K562 (cell line): ENCODE data around the gene NFE2. TPM values are rescaled to one million over a fixed set of nuclear protein-coding genes. Genes with fewer than 3 reads are reported as not detected.

Experiments used
- ATAC-seq: fragments of 200-7000 bp; cut with Tn5 transposase; 3 replicates; pipeline ENCODE4 v1.9.1; 2020; ENCODE audit warnings: moderate library complexity
- BruUV-seq: library from RNA; stranded (reverse); fragments of 400-500 nt; replicated peaks from 2 replicates; lab custom pipeline; 2021; lab: Mats Ljungman, UMichigan
- CTCF ChIA-PET: fragments of 300-600 bp; formaldehyde crosslinking; extraction: SDS; loops from one replicate; lab custom pipeline; 2021; ENCODE audit warnings: low intra/inter-chr PET ratio; lab: Yijun Ruan, JAX
- POLR2A ChIA-PET: fragments of 300-600, 350-650 bp; sonication (Branson Sonifier 250); formaldehyde crosslinking; extraction: SDS; loops from one replicate; lab custom pipeline; 2021; ENCODE audit warnings: antibody characterized with exemption, inconsistent platforms; lab: Yijun Ruan, JAX
- DNase-seq, 4 experiments: peaks; one replicate each; pipeline versions ENCODE4 v3.0.0 to v3.0.0-alpha.2; 2011 to 2018; ENCODE audit warnings: low spot score in 3 of 4, mixed read lengths in 3 of 4; ENCODE audit errors: extremely low read depth in 1 of 4
- FAIRE-seq: peaks from 2 replicates; lab custom pipeline; 2011; peaks lifted over from hg19 to GRCh38; lab: Jason Lieb, UNC
- H2AFZ ChIP-seq: 2 replicates; pipeline ENCODE4 v1.6.0; 2011; ENCODE audit warnings: low read depth, low read length, control low read depth, inconsistent platforms
- H3K27ac ChIP-seq: fragments of 200-600 bp; 3 replicates; pipeline ENCODE4 v1.8.0; 2011; ENCODE audit warnings: low read depth, mild to moderate bottlenecking, control low read depth, inconsistent platforms, low read length, moderate library complexity, mixed read lengths; ENCODE audit errors: extremely low read depth
- H3K27me3 ChIP-seq, 2 experiments: fragments of 300-600 bp in 1 of 2; 2 replicates in 1 of 2; 3 replicates in 1 of 2; pipeline versions ENCODE4 v1.6.0 to v1.8.0; 2011; ENCODE audit warnings: inconsistent platforms in 2 of 2, low read length in 2 of 2, mild to moderate bottlenecking in 1 of 2, mixed read lengths in 1 of 2, moderate library complexity in 1 of 2; ENCODE audit not compliant: control insufficient read depth in 2 of 2, insufficient read depth in 2 of 2
- H3K36me3 ChIP-seq: fragments of 300-600 bp; 3 replicates; pipeline ENCODE4 v1.8.0; 2011; ENCODE audit warnings: mild to moderate bottlenecking, low read length, inconsistent platforms; ENCODE audit not compliant: control insufficient read depth, insufficient read depth
- H3K4me1 ChIP-seq, 2 experiments: fragments of 200-600 bp in 1 of 2; replicated peaks in 1 of 2; 2 replicates in 1 of 2; 3 replicates in 1 of 2; pipeline versions ENCODE4 v1.5.1 to v1.8.0; 2011; ENCODE audit warnings: inconsistent platforms in 2 of 2, low read length in 2 of 2, mild to moderate bottlenecking in 1 of 2, mixed read lengths in 1 of 2, moderate library complexity in 1 of 2; ENCODE audit not compliant: control insufficient read depth in 2 of 2, insufficient read depth in 2 of 2
- H3K4me2 ChIP-seq: 2 replicates; pipeline ENCODE4 v1.6.1; 2011; ENCODE audit warnings: low read length, control low read depth, inconsistent platforms, mixed read lengths; ENCODE audit not compliant: insufficient read depth
- H3K4me3 ChIP-seq: fragments of 200-600 bp; sonication (generic), shearing (Covaris generic); 2 replicates; pipeline ENCODE4 v1.5.1; 2016; ENCODE audit warnings: control low read depth, inconsistent platforms
- H3K79me2 ChIP-seq: fragments of 200-600 bp; 3 replicates; pipeline ENCODE4 v1.8.0; 2011; ENCODE audit warnings: low read length, inconsistent platforms; ENCODE audit not compliant: control insufficient read depth, insufficient read depth
- H3K9ac ChIP-seq, 2 experiments: 2 replicates each; pipeline versions ENCODE4 v1.6.0 to v1.6.1; 2011; ENCODE audit warnings: low read depth in 2 of 2, low read length in 2 of 2, control low read depth in 1 of 2, inconsistent platforms in 1 of 2, mild to moderate bottlenecking in 1 of 2, mixed read lengths in 1 of 2; ENCODE audit not compliant: insufficient read depth in 1 of 2
- H3K9me1 ChIP-seq: one replicate; pipeline ENCODE4 v1.6.0; 2011; ENCODE audit warnings: inconsistent platforms, mild to moderate bottlenecking, low read length, moderate library complexity; ENCODE audit not compliant: control insufficient read depth, insufficient read depth
- H3K9me3 ChIP-seq: replicated peaks from 2 replicates; pipeline ENCODE4 v1.5.1; 2011; ENCODE audit warnings: low read depth, low read length, inconsistent platforms; ENCODE audit not compliant: control insufficient read depth, insufficient read depth
- H4K20me1 ChIP-seq: replicated peaks from 2 replicates; pipeline ENCODE4 v1.6.1; 2011; ENCODE audit warnings: low read length, inconsistent platforms, mixed read lengths; ENCODE audit not compliant: control insufficient read depth, insufficient read depth
- ARHGAP35 ChIP-seq: fragments of 450-650 bp; IDR thresholded peaks from 2 replicates; pipeline ENCODE4 v1.6.1; 2018; ENCODE audit not compliant: partially characterized antibody
- ARID4B ChIP-seq: sonication (generic); formaldehyde crosslinking; IDR thresholded peaks from 2 replicates; pipeline ENCODE4 v1.8.0; 2022; ENCODE audit warnings: mild to moderate bottlenecking, missing genetic modification reagents
- ATF7 ChIP-seq: fragments of 450-650 bp; IDR thresholded peaks from 2 replicates; pipeline ENCODE4 v1.7.1; 2014; ENCODE audit warnings: mild to moderate bottlenecking, moderate library complexity
- BCOR ChIP-seq: fragments of 450-650 bp; IDR thresholded peaks from 2 replicates; pipeline ENCODE4 v1.6.1; 2016
- EWSR1 ChIP-seq: fragments of 450-650 bp; IDR thresholded peaks from 2 replicates; pipeline ENCODE4 v1.6.1; 2018; ENCODE audit warnings: borderline replicate concordance, mild to moderate bottlenecking, low read depth, moderate library complexity; ENCODE audit not compliant: partially characterized antibody
- HNRNPLL ChIP-seq: fragments of 200-400 bp; formaldehyde crosslinking; IDR thresholded peaks from 2 replicates; pipeline ENCODE4 v1.6.1; 2017; ENCODE audit warnings: low read length, low read depth, mild to moderate bottlenecking; ENCODE audit not compliant: poor library complexity, severe bottlenecking
- KDM1A ChIP-seq, 2 experiments: fragments of 450-650 bp; IDR thresholded peaks; 2 replicates each; pipeline ENCODE4 v1.6.1; 2016; ENCODE audit warnings: mild to moderate bottlenecking in 2 of 2
- NFE2L1 ChIP-seq: fragments of 450-650 bp; IDR thresholded peaks from 2 replicates; pipeline ENCODE4 v1.6.1; 2016; ENCODE audit warnings: missing genetic modification characterization, low read depth, mild to moderate bottlenecking, missing compliant biosample characterization, moderate library complexity, borderline replicate concordance
- POLR2A ChIP-seq: fragments of 450-650 bp; conservative IDR thresholded peaks from 2 replicates; pipeline ENCODE4 v1.6.1; 2016
- POLR2H ChIP-seq: IDR thresholded peaks from 2 replicates; pipeline ENCODE4 v1.6.1; 2016; ENCODE audit warnings: missing genetic modification characterization, low read depth, mild to moderate bottlenecking, control low read depth, missing compliant biosample characterization, moderate library complexity
- RBM14 ChIP-seq: fragments of 200-400 bp; formaldehyde crosslinking; IDR thresholded peaks from 2 replicates; pipeline ENCODE4 v1.6.1; 2018; ENCODE audit warnings: low read depth, mild to moderate bottlenecking, low read length, moderate library complexity, borderline replicate concordance; ENCODE audit not compliant: insufficient read depth
- RBM25 ChIP-seq: fragments of 200-400 bp; formaldehyde crosslinking; IDR thresholded peaks from 2 replicates; pipeline ENCODE4 v1.6.1; 2018; ENCODE audit warnings: low read length, low read depth, moderate library complexity; ENCODE audit not compliant: severe bottlenecking
- RNF2 ChIP-seq: sonication (generic); IDR thresholded peaks from 2 replicates; pipeline ENCODE4 v1.6.1; 2016
- SMARCA5 ChIP-seq: fragments of 450-650 bp; IDR thresholded peaks from 2 replicates; pipeline ENCODE4 v1.6.1; 2016
- TAF1 ChIP-seq: IDR thresholded peaks from 2 replicates; pipeline ENCODE4 v1.6.1; 2011; ENCODE audit warnings: mild to moderate bottlenecking, low read length, moderate library complexity; ENCODE audit not compliant: insufficient read depth, control insufficient read depth, severe bottlenecking; ENCODE audit errors: extremely low read depth
- TBP ChIP-seq: optimal IDR thresholded peaks from 2 replicates; pipeline ENCODE3; 2011; ENCODE audit warnings: low read depth, low read length, improper control_type of control experiment
- ZBTB43 ChIP-seq: sonication (generic); formaldehyde crosslinking; IDR thresholded peaks from 2 replicates; pipeline ENCODE4 v1.8.0; 2023; ENCODE audit warnings: mild to moderate bottlenecking, missing genetic modification reagents
- ZNF174 ChIP-seq: fragments of 250-450 bp; sonication (Bioruptor Pico); IDR thresholded peaks from 2 replicates; pipeline ENCODE4 v1.4.0; 2020; ENCODE audit warnings: mild to moderate bottlenecking
- WGBS: fragments of 100-300 bp; shearing (Covaris generic); methylation state at CpG from one replicate; pipeline ENCODE4 v1.1.6; 2016; ENCODE audit warnings: low coverage, mixed read lengths; ENCODE audit not compliant: insufficient coverage; ENCODE audit errors: missing lambda C conversion rate; 5-methylcytosine and 5-hydroxymethylcytosine counted together
- in situ Hi-C: fragments of 300-500 bp; cut with MboI; formaldehyde crosslinking; loops from 4 replicates; pipeline ENCODE4 v1.15.0; 2018; ENCODE audit warnings: inconsistent platforms, mixed read lengths
- intact Hi-C: fragments of 100-400 bp; cut with micrococcal nuclease; formaldehyde crosslinking; loops from 2 replicates; pipeline ENCODE4 v1.14.2; 2022
- polyA plus RNA-seq, 8 experiments: library from polyadenylated mRNA; depleted of rRNA in 4 of 8; stranded (reverse) in 5 of 8; unstranded in 3 of 8; fragments of >200 nt; fragmentation: Nextera tagmentation in 2 of 8; fragmentation: Illumina TruSeq in 1 of 8; extraction: Ambion mirVana in 2 of 8; extraction: Trizol in 1 of 8; gene quantifications; 2 replicates each; pipeline versions ENCODE4 v1.2.1 to v1.2.3, GENCODE V29; 2011 to 2014; ENCODE audit warnings: inconsistent platforms in 1 of 8, missing spikeins in 1 of 8
- total RNA-seq, 7 experiments: library from RNA; depleted of rRNA in 6 of 7; stranded (reverse); fragments of >200 nt in 6 of 7; fragmentation: Illumina TruSeq in 2 of 7; extraction: Trizol in 2 of 7; gene quantifications; 2 replicates each; pipeline versions ENCODE4 v1.2.1 to v1.2.3, GENCODE V29; 2011 to 2021; ENCODE audit warnings: low replicate concordance in 1 of 7

The NFE2 gene
- total and polyA plus RNA-seq, 9 of the 15 experiments (the other 6 are each of a cell fraction or from before 2014, with no cell fraction given) = 12.3 to 282 (median 208) TPM

GRCh38 chr12:54321363-54321762 is 20.5 kb upstream of the NFE2 start:
- DNase-seq (no peak), FAIRE-seq (no peak), ATAC-seq (no peak)
- BruUV-seq = no TSS peak
- intact Hi-C loops (no loop called here), in situ Hi-C loops (no loop called here)
- Histone ChIP-seq H4K20me1 (no peaks in the 10 kb centered on the region), H3K4me3 (no peak overlapping the region), H3K36me3 (no peaks in the 10 kb centered on the region), H3K9me3 (no peaks in the 10 kb centered on the region), H3K4me1 (peaks cover 9 to 36% of the 10 kb centered on the region in 2 experiments; a peak in 4 of 5 replicates), H3K27me3 (no peaks in the 10 kb centered on the region), H2AFZ (peak overlapping the region; percentile 46; the same call in 1 of the 2 replicates), H3K9me1 (no peaks in the 10 kb centered on the region), H3K79me2 (peaks cover 25% of the 10 kb centered on the region), H3K9ac (no peak overlapping the region), H3K4me2 (no peak overlapping the region), H3K27ac (no peak overlapping the region; the same call in 2 of the 3 replicates)
- CTCF ChIA-PET = no interaction called here
- WGBS = 81% methylated on average over 5 of the region's 5 CpGs
- POLR2A ChIA-PET = interaction anchor here (0.5 to 6.7 kb wide), 7 partner anchors 10 to 36 kb away, joined by 3 to 47 read pairs (median 3); no protein-coding TSS in a partner anchor
- TF ChIP-seq EWSR1 (no peak), POLR2A (no peak), RBM25 (peak; percentile 88), ZNF174 (CRISPR knock-in tag) (no peak), ARID4B (CRISPR knock-in tag) (no peak), RBM14 (no peak), POLR2H (no peak), NFE2L1 (no peak), SMARCA5 (0 out of 2 replicates have a peak, but pooled peaks have one; percentile 34), RNF2 (no peak), TBP (no peak), TAF1 (no peak), KDM1A (IDR thresholded peaks at IDR 0.05) (peak; percentile 45 to 66; a peak in 2 of 4 replicates), ZBTB43 (no peak), ARHGAP35 (no peak), BCOR (peak; percentile 89), ATF7 (no peak), HNRNPLL (no peak)
